Anterior cingulate cortex (tissue), 58 donors: ENCODE results near the gene ZNRF2.
"Not testable (repeated sequence)": the region's sequence is repeated elsewhere in the genome, so short reads cannot be mapped to it uniquely, and the experiment has no call there.

ENCODE experiments used
- DNase-seq, 58 donors: peaks; one replicate each; lab custom pipeline; 2025; lab: John Stamatoyannopoulos, UW

The ZNRF2 gene

DNA sequence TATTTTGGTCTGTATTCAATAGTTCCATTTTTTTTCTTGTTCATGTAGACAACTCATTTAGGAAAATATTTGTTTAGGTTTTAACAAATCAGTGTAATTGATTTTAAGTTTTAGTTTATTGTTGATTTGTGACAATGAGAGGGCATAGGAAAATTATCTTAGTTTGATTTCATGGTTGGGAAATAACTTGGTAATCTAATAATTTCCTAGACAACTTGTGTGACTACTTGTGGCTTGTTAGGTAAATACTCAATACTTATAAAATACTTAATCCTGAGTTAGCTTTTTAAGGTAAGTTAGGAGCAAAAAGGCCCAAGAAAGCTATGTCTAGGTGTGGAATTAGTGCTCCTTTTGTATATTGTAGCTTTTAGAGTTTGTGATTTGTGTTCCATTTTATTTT lies 65.4 kb downstream of the ZNRF2 start:
- DNase-seq = no peak

DNA sequence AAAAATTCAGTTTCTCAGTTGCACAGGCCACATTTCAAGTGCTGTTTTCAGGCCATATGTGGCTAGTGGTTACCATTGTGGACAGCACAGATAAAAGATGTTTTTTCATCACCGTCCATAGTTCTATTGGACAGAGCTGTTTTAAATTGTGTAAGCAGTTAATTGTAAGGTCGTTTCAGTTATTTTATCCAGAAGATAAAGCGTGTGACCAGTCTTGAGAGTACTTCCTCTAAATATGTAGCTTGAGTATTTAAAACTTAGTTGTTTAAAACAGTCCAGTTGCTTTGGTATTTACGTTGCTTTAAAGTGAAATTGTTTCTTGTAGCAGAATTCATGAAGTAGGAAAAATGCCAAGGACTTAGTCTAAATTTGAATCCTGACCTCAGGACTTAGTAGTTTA lies 66.9 kb downstream of the ZNRF2 start:
- no peak for DNase-seq

DNA sequence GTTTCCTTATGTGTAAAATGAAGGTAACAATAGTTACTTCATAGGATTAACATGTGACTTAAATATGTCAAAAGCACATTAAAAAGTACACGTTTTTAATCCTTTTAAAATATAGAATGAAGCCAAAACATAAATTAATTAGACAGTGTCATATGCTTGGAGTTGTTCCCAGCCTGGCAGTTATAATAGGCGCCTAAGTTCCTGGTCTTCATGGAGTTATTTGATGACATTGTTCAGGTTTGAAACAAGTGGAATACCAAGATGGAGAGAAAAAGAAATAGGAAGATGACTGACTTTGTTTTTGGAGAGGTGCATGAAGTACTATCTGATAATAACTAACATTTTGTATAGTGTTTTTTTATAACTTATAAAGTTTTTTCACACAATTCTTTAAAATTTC lies 67.3 kb downstream of the ZNRF2 start:
- DNase-seq = no peak

DNA sequence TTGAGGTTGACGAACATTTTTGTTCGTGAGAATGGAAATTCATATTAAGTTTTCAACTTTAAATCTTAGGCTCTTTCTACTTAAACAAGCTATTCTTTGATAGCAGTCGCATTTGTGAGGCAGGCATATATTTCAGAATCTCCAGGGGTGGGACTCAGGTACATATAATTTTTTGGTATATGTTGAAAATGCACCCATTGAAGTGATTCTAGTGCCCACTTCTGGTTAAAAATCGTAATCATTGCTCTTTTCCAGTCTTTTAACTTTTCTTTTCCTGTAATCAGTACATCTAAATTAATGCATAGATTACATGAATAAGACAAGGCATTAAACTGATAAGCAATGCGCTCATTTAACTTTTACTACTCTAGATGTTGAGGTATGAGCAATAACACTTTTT lies 67.8 kb downstream of the ZNRF2 start:
- DNase-seq = no peak

DNA sequence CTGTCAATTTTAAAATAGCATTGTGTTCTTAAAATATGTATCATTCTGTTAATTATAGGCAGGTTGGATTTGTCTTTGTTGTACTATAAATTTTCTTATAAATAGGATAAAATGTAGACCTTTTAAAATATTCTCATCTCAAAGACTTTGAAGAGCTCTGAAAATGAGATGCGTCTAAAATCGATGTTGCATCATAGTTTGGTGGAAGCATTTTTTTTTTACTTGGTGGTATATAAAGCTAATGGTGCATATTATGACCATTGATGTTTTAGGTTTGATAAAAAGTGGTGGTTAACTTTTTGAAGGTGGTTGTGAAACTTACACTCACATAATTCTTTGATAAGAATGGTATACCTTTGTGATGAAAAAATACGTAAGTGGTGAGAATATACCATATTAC lies 69.1 kb downstream of the ZNRF2 start:
- no peak for DNase-seq

DNA sequence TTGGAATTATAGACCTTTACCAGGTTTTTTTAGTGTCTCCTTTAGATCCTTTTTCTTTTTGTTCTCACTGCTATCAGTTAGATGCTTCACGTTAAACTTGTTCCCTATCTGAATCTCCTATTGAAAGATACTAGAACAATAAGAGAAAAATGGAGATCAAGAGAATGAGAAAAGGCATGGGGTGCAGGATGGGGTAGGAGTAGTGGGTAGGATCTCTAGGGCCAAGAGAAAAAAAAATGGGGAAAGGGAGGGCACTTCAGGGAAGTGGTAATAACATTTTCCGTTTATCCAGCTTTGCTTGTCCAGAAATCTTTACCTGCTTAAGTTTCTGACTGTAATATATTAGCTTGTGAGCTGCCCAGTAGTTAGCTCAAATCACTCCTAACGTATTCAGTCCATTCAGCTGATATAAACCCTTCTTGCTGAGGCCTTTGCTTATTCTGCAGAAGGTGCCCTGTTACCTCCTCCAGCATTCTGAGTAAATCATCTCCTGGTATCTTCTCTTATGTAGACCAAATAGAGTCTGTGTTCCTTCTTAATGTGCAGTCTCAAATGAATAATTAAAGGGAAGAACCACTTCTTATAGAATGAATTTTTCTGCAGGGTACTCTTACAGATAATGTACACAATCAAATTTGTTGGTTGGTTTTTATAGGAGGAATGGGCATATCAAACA lies 69.7 kb downstream of the ZNRF2 start:
- no peak for DNase-seq

DNA sequence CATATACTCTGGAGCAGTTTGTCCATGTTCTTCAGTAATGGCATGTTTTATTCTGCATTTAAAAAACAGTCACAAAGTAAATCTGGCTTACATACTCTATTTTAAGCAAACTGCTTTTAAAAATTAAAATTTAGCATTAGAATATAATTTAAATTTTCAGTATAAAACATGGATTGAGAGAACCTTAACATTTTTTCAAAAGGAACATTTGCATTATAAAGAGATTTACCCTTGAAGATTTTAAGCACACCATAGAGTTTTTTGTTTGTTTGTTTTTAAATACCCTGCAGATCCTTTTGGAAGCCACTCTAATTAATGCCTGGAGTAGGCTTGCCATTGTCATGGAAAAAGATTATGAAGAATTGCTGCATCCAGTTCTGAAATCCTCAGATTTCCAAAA lies 70.4 kb downstream of the ZNRF2 start:
- no peak for DNase-seq

DNA sequence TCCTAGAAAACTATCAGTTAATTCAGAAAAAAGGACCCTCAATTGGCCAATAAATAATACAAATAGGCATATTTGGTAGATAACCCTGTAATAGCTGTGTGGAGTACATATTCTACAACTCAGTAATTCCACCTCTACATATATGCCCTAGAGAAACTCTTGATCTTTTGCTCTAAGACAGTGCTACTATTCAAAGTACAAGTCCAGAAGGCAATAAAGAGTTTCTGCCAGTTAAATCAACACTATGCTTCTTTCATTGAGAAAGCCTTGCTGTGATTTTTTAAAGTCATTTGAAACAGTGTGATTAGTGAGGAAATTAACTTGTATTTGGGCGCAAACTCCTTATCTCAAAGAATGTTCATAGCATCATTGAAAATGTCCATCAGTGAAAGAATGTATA lies 75.6 kb downstream of the ZNRF2 start:
- DNase-seq = no peak

DNA sequence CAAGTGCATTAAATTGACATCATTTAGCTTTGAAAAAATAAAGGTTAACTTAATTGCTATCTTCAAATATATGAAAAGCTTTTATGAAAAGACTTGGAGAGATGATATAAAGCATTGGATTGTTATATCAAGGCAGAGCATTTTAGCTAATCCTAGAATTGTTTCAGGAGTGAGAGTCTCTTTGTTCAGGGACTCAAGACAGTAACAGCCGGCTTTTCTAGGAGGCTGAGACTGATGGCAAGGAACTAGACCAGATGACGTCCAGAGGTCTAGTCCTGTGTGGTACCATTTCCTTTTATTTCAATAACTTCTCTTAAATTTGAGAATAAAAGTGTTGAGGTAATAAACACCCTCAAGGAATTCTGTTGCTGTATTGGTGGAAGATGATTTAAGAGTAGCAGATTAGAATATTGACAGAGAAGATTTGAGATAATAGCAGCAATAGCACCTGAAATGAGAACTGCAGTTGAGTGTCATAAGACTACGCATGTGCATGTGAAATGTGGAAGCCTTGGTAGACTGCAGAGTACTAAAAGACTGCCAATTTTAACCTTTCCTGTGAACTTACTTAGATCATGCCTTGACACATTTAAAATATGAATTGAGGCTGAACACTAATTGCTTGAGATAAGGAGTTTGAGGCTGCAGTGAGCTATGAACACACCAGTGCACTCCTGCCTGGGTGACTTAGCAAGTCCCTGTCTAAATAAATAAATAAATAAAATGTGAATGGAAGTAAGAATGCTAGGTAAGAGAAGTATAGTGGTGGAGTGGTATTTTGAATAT lies 79.6 kb downstream of the ZNRF2 start:
- DNase-seq = no peak

DNA sequence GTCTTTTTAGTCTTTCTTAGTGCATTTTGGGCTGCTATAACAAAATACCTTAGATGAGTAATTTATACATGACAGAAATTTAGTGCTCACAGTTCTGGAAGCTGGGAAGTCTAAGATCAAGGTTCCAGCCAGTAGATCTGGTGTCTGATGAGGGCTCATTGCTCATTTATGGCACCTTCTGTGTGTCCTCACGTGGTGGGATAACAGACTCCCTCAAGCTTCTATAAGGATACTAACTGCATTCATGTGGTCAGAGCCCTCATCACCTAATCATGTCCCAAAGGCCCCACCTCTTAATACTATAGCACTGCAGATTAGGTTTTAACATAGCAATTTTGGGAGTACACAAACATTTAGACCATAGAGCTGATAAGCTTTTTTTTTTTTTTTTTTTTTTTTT lies 80.4 kb downstream of the ZNRF2 start:
- DNase-seq = no peak

DNA sequence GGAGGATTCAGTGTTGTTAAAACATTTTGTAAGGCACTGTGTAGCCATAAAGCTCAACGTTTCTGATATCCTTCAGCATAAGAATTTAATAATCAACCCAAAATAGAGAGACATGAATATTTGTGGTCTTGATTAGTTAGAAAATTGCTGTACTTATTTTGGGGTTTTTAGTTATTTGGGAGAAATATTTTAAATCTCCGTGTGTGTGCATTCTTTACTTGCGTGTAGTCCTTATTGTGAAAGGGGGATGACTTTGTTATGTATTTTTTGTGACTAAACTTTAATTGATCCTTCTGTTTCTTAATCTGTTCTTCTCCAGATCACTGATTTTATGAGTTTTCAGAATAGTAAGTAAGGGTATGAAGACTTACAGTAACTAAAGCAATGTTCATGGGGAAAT lies 81.2 kb downstream of the ZNRF2 start:
- DNase-seq = no peak

DNA sequence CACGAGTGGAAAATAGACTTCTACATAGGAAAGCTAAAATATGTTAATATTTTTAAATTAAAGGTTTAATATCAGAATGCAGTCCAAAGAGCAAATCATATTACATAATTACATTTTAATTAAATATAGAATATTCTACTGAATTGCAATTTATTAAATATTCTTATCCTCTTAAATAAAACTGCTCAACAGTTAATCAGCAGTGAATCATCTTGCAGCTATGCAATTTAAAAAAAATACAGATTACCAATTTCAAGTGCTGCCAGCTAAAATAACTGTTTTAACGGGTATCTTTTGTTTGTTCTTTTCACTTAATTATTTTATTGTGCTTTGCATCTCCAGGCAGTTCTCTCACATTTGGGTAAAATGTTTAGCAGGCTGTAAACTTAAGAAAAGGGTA lies 82.2 kb downstream of the ZNRF2 start:
- DNase-seq = no peak

DNA sequence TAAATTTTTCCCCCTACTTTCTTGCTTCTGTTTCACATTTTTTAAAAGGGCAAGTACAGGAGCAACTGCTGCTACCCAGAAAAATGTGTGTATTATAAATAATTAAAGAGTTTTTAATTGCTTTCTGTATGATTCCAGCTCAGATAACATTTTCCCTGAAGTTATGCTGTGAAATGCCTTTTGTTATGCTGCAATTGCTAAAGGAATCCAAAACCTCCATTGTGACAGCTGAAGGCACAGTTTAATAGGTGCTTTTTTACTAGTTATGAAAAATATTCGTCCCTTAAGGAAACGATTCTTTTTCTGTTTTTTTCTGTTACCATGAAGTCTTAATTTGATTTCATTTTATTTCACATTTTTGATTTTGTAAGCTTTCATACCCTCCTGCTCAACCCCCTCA lies 83.2 kb downstream of the ZNRF2 start:
- DNase-seq = no peak

DNA sequence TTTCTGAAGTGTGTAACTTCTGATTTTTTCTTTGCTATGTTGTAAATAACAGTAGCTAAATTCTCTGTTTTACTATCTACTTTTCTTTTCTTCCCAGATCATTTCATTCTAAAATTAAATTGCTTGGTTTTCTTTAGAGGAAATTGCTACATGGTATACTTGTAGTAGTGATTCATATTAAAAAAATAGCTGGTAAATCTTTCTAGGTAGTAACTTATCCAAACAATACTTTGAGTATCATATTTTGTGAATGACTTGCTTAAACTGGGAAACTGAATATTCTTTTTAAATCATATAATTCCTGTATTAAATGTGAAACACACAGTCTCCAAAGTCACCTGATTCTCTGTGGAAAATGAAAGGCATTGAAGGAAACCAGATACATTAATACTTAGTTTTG lies 85.5 kb downstream of the ZNRF2 start:
- DNase-seq = no peak

DNA sequence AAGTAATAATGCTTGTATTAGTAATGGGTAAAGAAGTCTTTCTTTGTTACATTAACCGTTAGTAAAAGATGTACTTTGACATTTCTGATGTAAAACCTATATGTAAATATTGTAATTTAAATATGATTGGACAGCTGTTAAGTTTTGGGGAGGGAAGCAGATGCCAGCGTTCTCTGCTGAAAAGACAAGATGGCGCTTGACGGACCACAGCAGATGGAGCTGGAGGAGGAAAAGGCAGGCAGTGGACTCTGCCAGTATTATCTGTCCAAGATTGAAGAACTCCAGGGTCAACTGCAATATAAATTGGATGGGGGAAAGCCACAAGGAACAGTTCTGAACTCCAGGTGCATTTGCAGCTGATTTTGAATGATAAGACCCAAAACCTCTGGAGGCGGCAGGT lies 86.9 kb downstream of the ZNRF2 start:
- DNase-seq = no peak

DNA sequence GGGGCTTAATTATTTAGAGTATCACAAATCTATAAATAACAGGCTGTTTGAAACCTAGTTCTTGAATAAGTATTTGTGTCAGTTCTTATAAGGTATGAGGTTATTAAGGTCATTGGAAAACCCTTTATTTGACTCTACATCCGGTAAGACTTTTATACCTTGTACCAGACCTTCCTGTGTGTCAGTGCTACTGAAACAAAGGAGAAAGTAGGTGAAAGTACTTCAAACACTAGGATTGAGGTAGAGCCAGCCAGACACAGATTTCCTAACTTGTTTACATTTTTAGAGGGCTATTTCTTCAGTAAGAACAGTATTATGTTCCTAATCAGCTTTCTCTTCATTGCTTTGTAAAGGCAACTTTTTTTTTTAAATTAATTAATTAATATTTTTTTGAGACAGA lies 93.9 kb downstream of the ZNRF2 start:
- no peak for DNase-seq

DNA sequence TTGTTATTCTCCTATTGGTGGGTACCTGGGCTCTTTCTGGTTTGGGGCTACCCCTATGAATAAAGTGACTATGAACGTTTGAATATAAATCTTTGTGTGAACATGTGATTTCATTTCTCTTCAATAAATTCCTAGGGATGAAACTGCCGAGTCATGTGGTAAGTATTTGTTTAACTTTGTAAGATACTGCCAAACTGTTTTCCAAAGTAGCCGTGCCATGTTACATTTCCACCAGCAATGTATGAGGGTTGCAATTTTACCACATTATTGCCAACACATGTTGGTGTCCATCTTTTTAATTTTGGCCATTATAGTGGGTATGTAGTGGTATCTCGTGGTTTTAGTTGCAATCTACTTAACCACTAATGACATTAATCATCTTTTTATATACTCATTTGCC lies 94.7 kb downstream of the ZNRF2 start:
- DNase-seq = no peak

DNA sequence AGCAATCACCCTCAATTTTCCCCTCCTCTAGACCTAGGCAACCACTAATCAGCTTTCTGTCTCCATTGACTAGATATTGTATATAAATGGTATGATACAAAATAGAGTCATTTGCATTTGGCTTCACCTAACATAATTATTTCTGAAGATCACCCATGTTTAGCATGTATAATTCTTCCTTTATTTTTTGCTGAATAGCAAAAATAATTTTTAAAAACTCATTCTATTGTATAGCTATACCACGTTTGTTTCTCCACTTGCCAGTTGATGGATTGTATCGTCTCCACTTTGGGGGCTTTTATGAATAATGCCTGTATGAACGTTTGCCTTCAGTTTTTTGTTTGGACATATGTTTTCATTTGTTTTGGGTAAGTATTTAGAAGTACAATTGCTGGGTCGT lies 95.3 kb downstream of the ZNRF2 start:
- DNase-seq = no peak

DNA sequence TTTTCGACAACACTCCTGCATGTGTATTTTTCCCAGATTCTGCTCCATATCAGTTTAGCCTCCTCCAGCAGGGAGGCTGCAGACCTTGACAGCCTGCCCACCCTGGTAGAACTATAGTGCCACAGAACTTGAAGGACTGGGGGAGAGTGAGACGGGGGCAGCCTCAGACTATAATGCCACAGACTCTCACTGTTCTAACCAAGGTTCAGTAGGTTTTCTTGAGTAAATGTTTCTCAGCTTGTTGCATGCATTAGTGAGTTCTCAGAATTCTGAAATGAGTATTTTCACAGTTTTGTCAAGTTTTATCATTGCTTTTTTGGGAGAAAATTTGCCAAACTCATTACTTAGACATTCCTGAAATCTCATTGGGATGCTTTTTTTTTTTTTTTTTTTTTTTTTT lies 95.9 kb downstream of the ZNRF2 start:
- no peak for DNase-seq

DNA sequence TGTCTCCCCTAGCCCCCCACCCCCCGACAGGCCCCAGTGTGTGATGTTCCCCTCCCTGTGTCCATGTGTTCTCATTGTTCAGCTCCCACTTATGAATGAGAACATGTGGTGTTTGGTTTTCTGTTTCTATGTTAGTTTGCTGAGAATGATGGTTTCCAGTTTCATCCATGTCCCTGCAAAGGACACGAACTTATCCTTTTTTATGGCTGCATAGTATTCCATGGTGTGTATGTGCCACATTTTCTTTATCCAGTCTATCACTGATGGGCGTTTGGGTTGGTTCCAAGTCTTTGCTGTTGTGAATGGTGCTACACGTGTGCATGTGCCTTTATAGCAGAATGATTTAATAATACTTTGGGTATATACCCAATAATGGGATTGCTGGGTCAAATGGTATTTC lies 96.4 kb downstream of the ZNRF2 start:
- not testable (repeated sequence) for DNase-seq

DNA sequence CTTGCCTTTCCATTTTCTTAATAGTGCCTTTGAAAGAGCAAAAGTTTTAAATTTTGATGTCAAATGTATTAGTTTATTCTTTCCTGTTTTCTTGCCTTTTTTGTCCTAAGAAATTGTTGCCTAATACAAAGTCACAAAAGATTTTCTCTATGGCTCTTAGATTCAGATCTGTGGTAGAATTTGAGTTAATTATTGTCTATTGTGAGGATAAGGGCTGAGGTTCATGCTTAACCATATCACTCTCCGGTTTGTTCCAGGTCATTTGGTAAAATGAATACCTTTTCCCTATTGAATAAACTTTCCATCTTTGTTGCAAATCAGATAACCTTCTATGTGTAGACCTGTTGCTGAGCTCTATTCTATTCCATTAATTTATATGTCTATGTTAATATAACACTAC lies 98.2 kb downstream of the ZNRF2 start:
- no peak for DNase-seq

DNA sequence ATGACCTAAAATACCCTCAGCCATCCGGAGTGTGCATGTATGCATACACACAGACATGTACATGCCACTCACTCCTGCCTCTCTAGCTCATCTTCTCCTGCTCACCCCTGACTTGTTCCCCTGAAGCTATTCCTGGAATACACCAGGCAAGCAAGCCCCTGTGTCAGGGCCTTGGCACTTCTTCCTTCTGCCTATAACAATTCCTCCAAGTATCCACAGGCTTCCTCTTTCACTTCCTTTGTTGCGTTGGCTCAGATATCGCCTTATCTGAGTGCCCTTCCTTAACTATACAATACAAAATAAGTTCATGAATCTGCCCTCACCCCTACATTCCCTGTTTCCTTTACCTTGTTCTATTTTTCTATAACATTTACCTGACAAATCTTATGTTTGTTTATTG lies 105.4 kb downstream of the ZNRF2 start:
- no peak for DNase-seq
